GM12892 (cell line): ENCODE results near the gene ARHGAP21.

Experiments used
- POLR2A ChIP-seq: IDR thresholded peaks from 2 replicates; pipeline ENCODE4 v1.6.1; 2011; ENCODE audit warnings: low read depth, low read length, control low read depth
- POLR2AphosphoS5 ChIP-seq: IDR thresholded peaks from 2 replicates; pipeline ENCODE4 v1.6.1; 2011; ENCODE audit warnings: low read depth, low read length, control low read depth
- TAF1 ChIP-seq: IDR thresholded peaks from 2 replicates; pipeline ENCODE4 v1.6.1; 2011; ENCODE audit warnings: low read depth, mild to moderate bottlenecking, control low read depth, low read length, borderline replicate concordance

DNA sequence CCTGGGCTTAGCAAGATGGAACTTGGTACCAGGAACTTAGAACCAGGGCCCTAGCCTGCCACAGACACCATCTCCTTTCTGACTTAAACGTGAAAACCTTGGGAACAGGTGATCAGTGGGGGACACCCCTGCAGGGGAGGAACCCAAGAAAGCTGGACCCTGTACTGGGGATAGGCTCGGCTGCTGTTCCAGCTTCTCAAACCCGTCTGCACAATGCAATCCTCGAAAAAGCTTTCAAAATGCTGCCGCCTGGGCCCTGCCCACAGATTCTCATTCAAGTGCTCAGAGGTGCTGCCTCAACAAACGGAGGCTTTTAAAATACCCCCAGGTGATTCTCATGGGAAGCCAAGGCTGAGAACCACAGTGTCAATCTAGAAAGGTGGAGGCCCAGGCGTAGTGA lies 169.7 kb downstream of the ARHGAP21 start:
- TF ChIP-seq POLR2A (no peak), POLR2AphosphoS5 (no peak), TAF1 (no peak)
